SK-N-MC (cell line): ENCODE results near the gene LPIN1.
"Not testable (repeated sequence)": the region's sequence is repeated elsewhere in the genome, so short reads cannot be mapped to it uniquely, and the experiment has no call there.

ENCODE experiments used
- DNase-seq: peaks from one replicate; pipeline ENCODE4 v3.0.0-alpha.2; 2011; ENCODE audit warnings: low read depth, low spot score
- H3K27ac ChIP-seq: fragments of 200-600 bp; sonication (generic); 2 replicates; pipeline ENCODE4 v1.5.1; 2016; ENCODE audit warnings: mixed run types
- H3K36me3 ChIP-seq: fragments of 200-600 bp; sonication (generic); 2 replicates; pipeline ENCODE4 v1.6.1; 2017; ENCODE audit warnings: antibody characterized with exemption, low read length, mixed read lengths; ENCODE audit not compliant: insufficient read depth
- H3K4me3 ChIP-seq: fragments of 200-600 bp; sonication (generic); 2 replicates; pipeline ENCODE4 v1.5.1; 2016
- H3K9ac ChIP-seq: fragments of 200-600 bp; sonication (generic); 2 replicates; pipeline ENCODE4 v1.8.0; 2017; ENCODE audit warnings: mixed run types, mixed read lengths; ENCODE audit not compliant: insufficient read length
- H3K9me3 ChIP-seq: fragments of 200-600 bp; sonication (generic); 2 replicates; pipeline ENCODE4 v1.6.1; 2017; ENCODE audit warnings: low read depth, mild to moderate bottlenecking, antibody characterized with exemption, low read length, moderate library complexity, mixed read lengths
- EZH2 ChIP-seq: fragments of 200-600 bp; sonication (generic); IDR thresholded peaks from one replicate; pipeline ENCODE4 v1.6.1; 2017; ENCODE audit warnings: antibody characterized with exemption
- FOXP2 ChIP-seq: optimal IDR thresholded peaks from 2 replicates; pipeline ENCODE3; 2011; ENCODE audit warnings: mild to moderate bottlenecking, moderate library complexity; ENCODE audit not compliant: insufficient read depth; ENCODE audit errors: extremely low read length, control extremely low read depth
- POLR2AphosphoS5 ChIP-seq: IDR thresholded peaks from 2 replicates; pipeline ENCODE4 v1.6.1; 2012; ENCODE audit warnings: mild to moderate bottlenecking, low read depth, low read length, borderline replicate concordance

The LPIN1 gene

GRCh38 chr2:11850082-11850481 lies 103.7 kb downstream of the LPIN1 start:
- no peak overlapping the region for H3K9ac ChIP-seq
- H3K27ac ChIP-seq: no peak overlapping the region
- TF ChIP-seq EZH2 (no peak), FOXP2 (no peak), POLR2AphosphoS5 (no peak)
- H3K4me3 ChIP-seq: no peak overlapping the region
- H3K9me3 ChIP-seq: no peaks in the 10 kb centered on the region
- no peak for DNase-seq
- no peaks in the 10 kb centered on the region for H3K36me3 ChIP-seq

- no peak overlapping the region for H3K4me3 ChIP-seq
- H3K36me3 ChIP-seq: no peaks in the 10 kb centered on the region
- no peak for DNase-seq
- no peak overlapping the region for H3K27ac ChIP-seq
- TF ChIP-seq POLR2AphosphoS5 (no peak), FOXP2 (no peak), EZH2 (no peak)
- H3K9me3 ChIP-seq: no peaks in the 10 kb centered on the region
- no peak overlapping the region for H3K9ac ChIP-seq
Observed at GRCh38 chr2:11852526-11853196, 106.2 kb downstream of the LPIN1 start.

- H3K36me3 ChIP-seq: no peaks in the 10 kb centered on the region
- TF ChIP-seq FOXP2 (no peak), EZH2 (no peak), POLR2AphosphoS5 (no peak)
- H3K9ac ChIP-seq: no peak overlapping the region
- no peak overlapping the region for H3K4me3 ChIP-seq
- DNase-seq: no peak
- H3K27ac ChIP-seq: no peak overlapping the region
- H3K9me3 ChIP-seq: no peaks in the 10 kb centered on the region
Observed at GRCh38 chr2:11853197-11853588, 106.8 kb downstream of the LPIN1 start.

- TF ChIP-seq EZH2: no peak
- no peak for TF ChIP-seq FOXP2
- no peak for TF ChIP-seq POLR2AphosphoS5
- no peak for DNase-seq
- Histone ChIP-seq H3K4me3 (no peak overlapping the region), H3K9ac (no peak overlapping the region), H3K27ac (no peak overlapping the region), H3K9me3 (no peaks in the 10 kb centered on the region), H3K36me3 (no peaks in the 10 kb centered on the region)
Observed at GRCh38 chr2:11855064-11855760, 108.8 kb downstream of the LPIN1 start.

GRCh38 chr2:11856095-11856494 lies 109.7 kb downstream of the LPIN1 start:
- TF ChIP-seq POLR2AphosphoS5 (no peak), FOXP2 (no peak), EZH2 (no peak)
- no peak for DNase-seq
- no peaks in the 10 kb centered on the region for H3K9me3 ChIP-seq
- no peak overlapping the region for H3K9ac ChIP-seq
- no peaks in the 10 kb centered on the region for H3K36me3 ChIP-seq
- no peak overlapping the region for H3K4me3 ChIP-seq
- no peak overlapping the region for H3K27ac ChIP-seq

GRCh38 chr2:11858883-11859282 lies 112.5 kb downstream of the LPIN1 start:
- Histone ChIP-seq H3K9ac (no peak overlapping the region), H3K9me3 (no peaks in the 10 kb centered on the region), H3K4me3 (no peak overlapping the region), H3K27ac (no peak overlapping the region), H3K36me3 (no peaks in the 10 kb centered on the region)
- DNase-seq: no peak
- TF ChIP-seq EZH2: no peak
- TF ChIP-seq FOXP2: no peak
- no peak for TF ChIP-seq POLR2AphosphoS5

- not testable (repeated sequence) for H3K9ac ChIP-seq, H3K36me3 ChIP-seq, H3K9me3 ChIP-seq, H3K4me3 ChIP-seq, DNase-seq, H3K27ac ChIP-seq
Observed at GRCh38 chr2:11859975-11860374, 113.5 kb downstream of the LPIN1 start.

- H3K27ac ChIP-seq: no peak overlapping the region
- H3K9ac ChIP-seq: no peak overlapping the region
- H3K4me3 ChIP-seq: no peak overlapping the region
- DNase-seq: no peak
- no peaks in the 10 kb centered on the region for H3K9me3 ChIP-seq
- no peaks in the 10 kb centered on the region for H3K36me3 ChIP-seq
- TF ChIP-seq EZH2: no peak
- no peak for TF ChIP-seq FOXP2
- no peak for TF ChIP-seq POLR2AphosphoS5
Observed at GRCh38 chr2:11861044-11861443, 114.6 kb downstream of the LPIN1 start.

- H3K9me3 ChIP-seq: no peaks in the 10 kb centered on the region
- H3K27ac ChIP-seq: no peak overlapping the region
- TF ChIP-seq FOXP2 (no peak), POLR2AphosphoS5 (no peak), EZH2 (no peak)
- H3K9ac ChIP-seq: no peak overlapping the region
- DNase-seq: no peak
- no peaks in the 10 kb centered on the region for H3K36me3 ChIP-seq
- no peak overlapping the region for H3K4me3 ChIP-seq
Observed at GRCh38 chr2:11862049-11862448, 115.6 kb downstream of the LPIN1 start.
